ENCODE data around the gene SYNGAP1. TPM values are rescaled to one million over a fixed set of nuclear protein-coding genes. Genes with fewer than 3 reads are reported as not detected.

Gene SYNGAP1
- total and polyA plus RNA-seq, 8 donors = 0.58 to 78.8 (median 5.1) TPM

- peaks cover 36 to 86% (median 84%) of the 10 kb centered on the region in 4 donors for H3K36me3 ChIP-seq
- intact Hi-C loops (cut with DNase I; ENCODE audit: low total_unique reads) = no loop called here
- no peak overlapping the region for H3K4me3 ChIP-seq
- H3K9me3 ChIP-seq = no peaks in the 10 kb centered on the region
- peaks cover 0 to 4% (median under 1%) of the 10 kb centered on the region in 4 donors for H3K4me1 ChIP-seq
- no peaks in the 10 kb centered on the region for H3K27me3 ChIP-seq
- WGBS, 5 donors = 85 to 98% (median 93%) methylated on average over 3 of the region's 3 CpGs
- TF ChIP-seq POLR2AphosphoS5 (IDR thresholded peaks at IDR 0.05) (no peak), POLR2A (IDR thresholded peaks at IDR 0.05) (no peak), EP300 (IDR thresholded peaks at IDR 0.05) (no peak), CTCF (IDR thresholded peaks at IDR 0.05) (no peak)
- no peak for DNase-seq
- no peak overlapping the region for H3K27ac ChIP-seq
Observed at GRCh38 chr6:33438978-33439594, 19.2 kb downstream of the SYNGAP1 start.

DNA sequence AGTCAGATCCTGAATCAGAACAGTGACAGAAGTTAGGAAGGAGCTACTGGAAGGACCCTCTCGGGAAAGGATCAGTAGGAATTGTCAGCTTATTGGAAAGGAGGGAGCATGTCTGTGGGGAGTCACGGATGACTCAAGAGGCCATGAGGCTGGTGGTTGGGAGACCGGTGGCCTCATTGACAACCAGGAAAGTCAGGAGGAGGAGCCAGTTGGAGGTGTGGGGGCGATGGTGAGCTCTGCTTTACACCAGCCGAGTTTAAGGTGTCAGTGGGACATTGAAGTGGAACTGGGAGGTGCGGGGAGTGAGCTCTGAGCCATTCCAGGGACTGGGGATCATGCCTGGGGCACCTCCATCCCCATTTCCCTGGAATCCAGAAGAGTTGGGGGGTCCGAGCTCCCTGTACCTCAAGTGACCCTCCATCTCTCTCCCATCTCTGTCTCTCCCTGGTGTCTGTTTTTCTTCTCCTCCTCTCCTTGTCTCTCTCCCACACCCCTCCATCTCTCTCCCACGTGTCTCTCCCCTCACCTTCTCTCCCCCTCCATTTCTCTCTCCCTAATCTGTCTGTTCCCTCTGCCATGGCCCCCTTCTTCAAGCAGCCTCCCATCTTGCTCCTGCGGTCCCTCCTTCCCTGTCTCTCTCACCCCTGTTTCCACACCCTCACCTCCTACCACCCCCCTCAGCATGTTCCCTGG, 20.2 kb downstream of the SYNGAP1 start:
- no peak for TF ChIP-seq CTCF (IDR thresholded peaks at IDR 0.05)
- no peak for TF ChIP-seq EP300 (IDR thresholded peaks at IDR 0.05)
- no peak for TF ChIP-seq POLR2A (IDR thresholded peaks at IDR 0.05)
- no peak for TF ChIP-seq POLR2AphosphoS5 (IDR thresholded peaks at IDR 0.05)
- no peak for DNase-seq
- 72 to 78% (median 73%) methylated on average over 9 of the region's 9 CpGs for WGBS, 5 donors
- Histone ChIP-seq H3K36me3 (peaks cover 34 to 93% (median 88%) of the 10 kb centered on the region in 4 donors), H3K27ac (no peak overlapping the region), H3K9me3 (no peaks in the 10 kb centered on the region), H3K4me1 (no peaks in the 10 kb centered on the region), H3K27me3 (no peaks in the 10 kb centered on the region), H3K4me3 (no peak overlapping the region)
- intact Hi-C loops (cut with DNase I; ENCODE audit: low total_unique reads) = no loop called here

DNA sequence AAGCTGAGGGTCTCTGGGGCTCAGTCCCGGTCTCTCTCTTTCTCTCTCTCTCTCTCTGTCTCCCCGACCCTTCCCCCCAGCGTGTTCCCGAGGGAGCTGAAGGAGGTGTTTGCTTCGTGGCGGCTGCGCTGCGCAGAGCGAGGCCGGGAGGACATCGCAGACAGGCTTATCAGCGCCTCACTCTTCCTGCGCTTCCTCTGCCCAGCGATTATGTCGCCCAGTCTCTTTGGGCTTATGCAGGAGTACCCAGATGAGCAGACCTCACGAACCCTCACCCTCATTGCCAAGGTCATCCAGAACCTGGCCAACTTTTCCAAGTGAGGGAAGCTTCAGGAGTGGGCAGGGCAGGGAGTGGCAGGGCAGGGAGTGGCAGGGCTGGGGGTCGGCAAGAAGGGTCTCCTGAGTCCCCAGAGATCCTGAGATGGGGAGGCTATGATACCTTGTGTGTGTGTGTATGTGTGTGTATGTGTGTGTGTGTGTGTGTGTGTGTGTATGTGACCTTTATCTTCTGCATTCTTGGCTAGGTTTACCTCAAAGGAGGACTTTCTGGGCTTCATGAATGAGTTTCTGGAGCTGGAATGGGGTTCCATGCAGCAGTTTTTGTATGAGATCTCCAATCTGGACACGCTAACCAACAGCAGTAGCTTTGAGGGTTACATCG, 20.9 kb downstream of the SYNGAP1 start:
- Histone ChIP-seq H3K27ac (no peak overlapping the region), H3K36me3 (peaks cover 28 to 92% (median 82%) of the 10 kb centered on the region in 4 donors), H3K27me3 (no peaks in the 10 kb centered on the region), H3K4me3 (no peak overlapping the region), H3K4me1 (no peaks in the 10 kb centered on the region), H3K9me3 (no peaks in the 10 kb centered on the region)
- TF ChIP-seq EP300 (IDR thresholded peaks at IDR 0.05) = no peak
- no peak for TF ChIP-seq POLR2AphosphoS5 (IDR thresholded peaks at IDR 0.05)
- TF ChIP-seq POLR2A (IDR thresholded peaks at IDR 0.05) = no peak
- no peak for TF ChIP-seq CTCF (IDR thresholded peaks at IDR 0.05)
- intact Hi-C loops (cut with DNase I; ENCODE audit: low total_unique reads) = no loop called here
- WGBS, 5 donors = 81 to 88% (median 85%) methylated on average over 18 to 19 of the region's 19 CpGs
- no peak for DNase-seq

GRCh38 chr6:33441457-33441856, 21.6 kb downstream of the SYNGAP1 start:
- Histone ChIP-seq H3K27me3 (no peaks in the 10 kb centered on the region), H3K9me3 (no peaks in the 10 kb centered on the region), H3K4me1 (no peaks in the 10 kb centered on the region), H3K36me3 (peaks cover 21 to 92% (median 82%) of the 10 kb centered on the region in 4 donors), H3K4me3 (no peak overlapping the region), H3K27ac (no peak overlapping the region)
- no peak for DNase-seq
- 93 to 97% (median 93%) methylated on average over 1 to 9 of the region's 9 CpGs for WGBS, 5 donors
- TF ChIP-seq CTCF (IDR thresholded peaks at IDR 0.05) (no peak), POLR2AphosphoS5 (IDR thresholded peaks at IDR 0.05) (no peak), EP300 (IDR thresholded peaks at IDR 0.05) (no peak), POLR2A (IDR thresholded peaks at IDR 0.05) (no peak)
- intact Hi-C loops (cut with DNase I; ENCODE audit: low total_unique reads) = no loop called here

Measured in stomach (tissue), 9 donors.